ENCODE measurements around the gene SPO11.

SPO11 gene

GRCh38 chr20:57391439-57392301, 62.1 kb downstream of the SPO11 start:
- peak; percentile 34 for DNase-seq (ENCODE audit: low read depth)

DNA sequence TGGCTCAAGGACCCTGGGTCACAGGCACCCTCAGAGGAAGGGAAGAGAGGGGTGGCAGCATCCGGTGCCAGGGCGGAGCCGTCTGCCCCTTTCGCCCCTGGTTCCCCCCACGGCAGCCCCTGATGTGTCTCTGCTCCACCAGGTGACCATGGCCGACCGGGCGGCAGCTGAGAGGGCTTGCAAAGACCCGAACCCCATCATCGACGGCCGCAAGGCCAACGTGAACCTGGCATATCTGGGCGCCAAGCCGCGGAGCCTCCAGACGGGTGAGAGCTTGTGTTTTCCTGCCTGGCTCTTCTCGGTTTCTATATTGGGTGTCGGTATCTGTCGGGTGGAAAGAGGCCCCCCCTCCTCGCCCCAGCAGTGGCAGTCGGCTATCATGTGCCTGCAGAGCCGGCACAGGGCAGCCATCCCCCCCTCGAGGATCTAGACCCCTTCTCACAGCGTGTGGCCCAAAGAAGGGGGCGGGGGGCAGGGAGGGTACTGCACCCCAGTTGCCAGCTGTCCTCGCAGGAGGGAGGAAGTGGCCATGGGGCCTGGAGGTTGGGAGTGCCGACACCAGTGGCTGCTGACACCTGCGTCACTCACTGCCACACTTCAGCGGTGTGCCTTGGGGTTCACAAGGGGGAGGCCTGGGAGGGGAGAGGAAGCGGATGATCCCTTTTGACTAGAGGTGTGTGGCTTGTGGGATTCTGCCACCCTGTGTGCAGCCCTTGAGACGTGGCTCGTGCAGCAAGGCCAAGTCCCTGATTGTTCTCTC, 63.1 kb downstream of the SPO11 start:
- peak; percentile 65 for DNase-seq (ENCODE audit: low read depth)
